IMR-90 (cell line): ENCODE results near the gene PMP22. TPM values are rescaled to one million over a fixed set of nuclear protein-coding genes. Genes with fewer than 3 reads are reported as not detected.

Experiments
- ATAC-seq: fragments of 200-7000 bp; cut with Tn5 transposase; 2 replicates; pipeline ENCODE4 v1.9.1; 2020; ENCODE audit warnings: low read depth, mild to moderate bottlenecking, moderate library complexity
- BruUV-seq: library from RNA; stranded (reverse); fragments of 400-500 nt; replicated peaks from 2 replicates; lab custom pipeline; 2021; lab: Mats Ljungman, UMichigan
- CTCF ChIA-PET: fragments of 300-600 bp; formaldehyde crosslinking; extraction: SDS; loops from one replicate; lab custom pipeline; 2021; ENCODE audit warnings: antibody characterized with exemption; lab: Yijun Ruan, JAX
- POLR2A ChIA-PET: fragments of 300-600 bp; sonication (Branson Sonifier 250); formaldehyde crosslinking; loops from one replicate; lab custom pipeline; 2022; ENCODE audit warnings: antibody characterized with exemption; ENCODE audit not compliant: unreplicated experiment; lab: Charles Lee
- DNase-seq: peaks from one replicate; pipeline ENCODE4 v3.0.0; 2013
- H2AFZ ChIP-seq: replicated peaks from 2 replicates; pipeline ENCODE3; 2013; ENCODE audit warnings: low read length, mild to moderate bottlenecking; ENCODE audit not compliant: poor library complexity
- H2AK5ac ChIP-seq: 2 replicates; pipeline ENCODE4 v1.6.1; 2013; ENCODE audit warnings: low read depth, low read length, inconsistent platforms
- H2AK9ac ChIP-seq: replicated peaks from 2 replicates; pipeline ENCODE3; 2013; ENCODE audit warnings: mild to moderate bottlenecking, low read depth, low read length, moderate library complexity; ENCODE audit not compliant: poor library complexity
- H2BK120ac ChIP-seq: 2 replicates; pipeline ENCODE4 v1.6.1; 2013; ENCODE audit warnings: low read depth, low read length, inconsistent platforms
- H2BK15ac ChIP-seq: 3 replicates; pipeline ENCODE4 v1.6.1; 2013; ENCODE audit warnings: low read depth, low read length, inconsistent platforms
- H2BK20ac ChIP-seq: 2 replicates; pipeline ENCODE4 v1.6.1; 2013; ENCODE audit warnings: low read depth, mild to moderate bottlenecking, inconsistent platforms, low read length, moderate library complexity
- H2BK5ac ChIP-seq: 2 replicates; pipeline ENCODE4 v1.6.1; 2013; ENCODE audit warnings: mild to moderate bottlenecking, low read depth, low read length, inconsistent platforms; ENCODE audit not compliant: poor library complexity, severe bottlenecking
- H3K14ac ChIP-seq: replicated peaks from 2 replicates; pipeline ENCODE4 v1.6.1; 2013; ENCODE audit warnings: low read depth, low read length, inconsistent platforms
- H3K18ac ChIP-seq: 2 replicates; pipeline ENCODE4 v1.6.1; 2013; ENCODE audit warnings: low read depth, low read length, control low read depth
- H3K23ac ChIP-seq: 2 replicates; pipeline ENCODE4 v1.6.1; 2013; ENCODE audit warnings: low read depth, low read length, inconsistent platforms
- H3K27ac ChIP-seq: 2 replicates; pipeline ENCODE4 v1.5.1; 2013; ENCODE audit warnings: mild to moderate bottlenecking, control low read depth, low read length; ENCODE audit not compliant: insufficient read depth
- H3K27me3 ChIP-seq: 2 replicates; pipeline ENCODE4 v1.6.1; 2013; ENCODE audit warnings: low read length; ENCODE audit not compliant: control insufficient read depth, insufficient read depth
- H3K36me3 ChIP-seq: 2 replicates; pipeline ENCODE4 v1.6.1; 2013; ENCODE audit warnings: low read length, mixed read lengths; ENCODE audit not compliant: control insufficient read depth, insufficient read depth
- H3K4ac ChIP-seq: 2 replicates; pipeline ENCODE4 v1.6.1; 2013; ENCODE audit warnings: low read depth, low read length, inconsistent platforms
- H3K4me1 ChIP-seq: 2 replicates; pipeline ENCODE4 v1.6.1; 2013; ENCODE audit warnings: low read length, mixed read lengths; ENCODE audit not compliant: control insufficient read depth, insufficient read depth
- H3K4me2 ChIP-seq: 2 replicates; pipeline ENCODE4 v1.6.1; 2013; ENCODE audit warnings: low read depth, mild to moderate bottlenecking, control low read depth, low read length, moderate library complexity
- H3K4me3 ChIP-seq: 2 replicates; pipeline ENCODE4 v1.5.1; 2013; ENCODE audit warnings: low read depth, mild to moderate bottlenecking, control low read depth, low read length, moderate library complexity; ENCODE audit not compliant: insufficient read depth
- H3K56ac ChIP-seq: 2 replicates; pipeline ENCODE4 v1.6.1; 2013; ENCODE audit warnings: low read length, inconsistent platforms; ENCODE audit not compliant: insufficient read depth; ENCODE audit errors: extremely low read depth
- H3K79me1 ChIP-seq, 2 experiments: 2 replicates each; pipeline ENCODE4 v1.6.1; 2013; ENCODE audit warnings: low read length in 2 of 2, inconsistent platforms in 1 of 2, low read depth in 1 of 2
- H3K9ac ChIP-seq: 2 replicates; pipeline ENCODE4 v1.6.1; 2013; ENCODE audit warnings: low read depth, low read length, control low read depth
- H3K9me1 ChIP-seq: 2 replicates; pipeline ENCODE4 v1.6.1; 2013; ENCODE audit warnings: low read length, inconsistent platforms; ENCODE audit not compliant: insufficient read depth
- H3K9me3 ChIP-seq: 2 replicates; pipeline ENCODE4 v1.6.1; 2013; ENCODE audit warnings: low read length; ENCODE audit not compliant: control insufficient read depth, insufficient read depth
- H4K20me1 ChIP-seq: 2 replicates; pipeline ENCODE4 v1.6.1; 2013; ENCODE audit warnings: low read length, inconsistent platforms; ENCODE audit not compliant: insufficient read depth
- H4K5ac ChIP-seq: 2 replicates; pipeline ENCODE4 v1.6.1; 2013; ENCODE audit warnings: mild to moderate bottlenecking, low read depth, low read length, control low read depth
- H4K8ac ChIP-seq, 2 experiments: 2 replicates each; pipeline ENCODE4 v1.6.1; 2013; ENCODE audit warnings: low read depth in 2 of 2, low read length in 2 of 2, control low read depth in 1 of 2, inconsistent platforms in 1 of 2
- H4K91ac ChIP-seq: 2 replicates; pipeline ENCODE4 v1.6.1; 2013; ENCODE audit warnings: low read depth, low read length, inconsistent platforms; ENCODE audit not compliant: insufficient read depth
- MAFK ChIP-seq: IDR thresholded peaks from 2 replicates; pipeline ENCODE4 v1.6.1; 2012; ENCODE audit warnings: low read depth, low read length, improper control_type of control experiment
- MAZ ChIP-seq: IDR thresholded peaks from 2 replicates; pipeline ENCODE4 v1.6.1; 2012; ENCODE audit warnings: low read depth, mild to moderate bottlenecking, low read length, improper control_type of control experiment, moderate library complexity, borderline replicate concordance
- NFE2L2 ChIP-seq: fragments of 150-350 bp; IDR thresholded peaks from 2 replicates; pipeline ENCODE4 v1.6.1; 2016; ENCODE audit warnings: low read depth, mild to moderate bottlenecking, low read length
- POLR2A ChIP-seq: IDR thresholded peaks from 2 replicates; pipeline ENCODE4 v1.6.1; 2012; ENCODE audit warnings: mild to moderate bottlenecking, low read depth, low read length
- whole genome bisulfite sequencing, 2 experiments: methylation state at CpG; one replicate each; pipeline versions ENCODE4 v1.1.5 to v1.1.7; 2013; ENCODE audit warnings: missing lambda C conversion rate in 2 of 2; ENCODE audit not compliant: insufficient read length in 1 of 2; ENCODE audit errors: extremely low coverage in 2 of 2; 5-methylcytosine and 5-hydroxymethylcytosine counted together
- dilution Hi-C: fragments of 300-500 bp; cut with HindIII; formaldehyde crosslinking; loops from one replicate; pipeline ENCODE4 v1.14.3; 2018; ENCODE audit warnings: low sequenced_read_pairs; ENCODE audit not compliant: unreplicated experiment
- in situ Hi-C: fragments of 300-500 bp; cut with MboI; formaldehyde crosslinking; loops from 3 replicates; pipeline ENCODE4 v1.14.3; 2019; ENCODE audit warnings: low sequenced_read_pairs, inconsistent platforms, mixed read lengths
- intact Hi-C: fragments of 100-400 bp; cut with micrococcal nuclease; formaldehyde crosslinking; loops from 2 replicates; pipeline ENCODE4 v1.10.0; 2022
- polyA plus RNA-seq, 3 experiments: library from polyadenylated mRNA; depleted of rRNA; stranded (reverse); fragments of >200 nt; gene quantifications; 2 replicates each; pipeline ENCODE4 v1.2.3, GENCODE V29; 2012; ENCODE audit warnings: low replicate concordance in 1 of 3
- total RNA-seq: library from RNA; depleted of rRNA; stranded (reverse); fragments of >200 nt; gene quantifications from 2 replicates; pipeline ENCODE4 v1.2.3, GENCODE V29; 2012
- TF ChIP-seq, protein P1 (sequence below): conservative IDR thresholded peaks from 2 replicates; pipeline ENCODE4 v1.5.1; 2012; ENCODE audit warnings: mild to moderate bottlenecking, low read depth, low read length, improper control_type of control experiment

Gene PMP22
- total and polyA plus RNA-seq, 2 of the 4 experiments (the other 2 are of a cell fraction) = 33.5 to 72.8 TPM

DNA sequence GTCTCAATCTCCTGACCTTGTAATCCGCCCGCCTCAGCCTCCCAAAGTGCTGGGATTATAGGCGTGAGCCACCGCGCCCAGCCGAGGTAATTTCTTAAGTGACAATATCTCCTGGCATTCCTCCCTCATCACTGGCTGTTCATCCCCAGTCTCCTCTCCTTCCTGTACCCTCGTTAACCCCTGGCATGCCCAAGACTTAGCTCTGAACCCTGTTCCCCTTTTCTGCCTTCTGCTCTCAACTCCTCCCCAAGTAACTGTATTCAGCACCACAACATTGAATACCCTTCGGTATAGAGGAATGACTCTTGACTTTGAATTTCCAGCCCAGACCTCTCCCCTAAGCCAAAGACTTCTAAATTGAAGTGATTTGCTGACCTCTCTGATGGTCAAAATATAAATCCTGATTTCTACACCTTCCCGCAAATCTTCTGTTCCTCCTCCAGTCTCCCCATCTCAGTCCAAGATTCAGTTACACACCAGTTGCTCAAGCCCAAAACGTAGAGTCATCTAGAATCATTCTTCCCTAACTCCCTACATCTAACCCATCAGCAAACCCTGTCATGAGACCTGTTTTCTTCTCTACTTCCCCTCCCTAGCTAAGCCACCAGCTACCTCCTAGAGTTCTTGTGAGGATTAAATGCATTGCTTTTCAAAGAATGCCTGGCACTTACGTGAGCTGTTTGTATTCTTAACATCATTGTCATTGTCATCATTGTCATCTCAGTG is 14.8 kb downstream of the PMP22 start (continued):
- TF ChIP-seq MAZ = no peak
- no peak for TF ChIP-seq NFE2L2
- TF ChIP-seq MAFK = no peak
- no peak for TF ChIP-seq POLR2A

DNA sequence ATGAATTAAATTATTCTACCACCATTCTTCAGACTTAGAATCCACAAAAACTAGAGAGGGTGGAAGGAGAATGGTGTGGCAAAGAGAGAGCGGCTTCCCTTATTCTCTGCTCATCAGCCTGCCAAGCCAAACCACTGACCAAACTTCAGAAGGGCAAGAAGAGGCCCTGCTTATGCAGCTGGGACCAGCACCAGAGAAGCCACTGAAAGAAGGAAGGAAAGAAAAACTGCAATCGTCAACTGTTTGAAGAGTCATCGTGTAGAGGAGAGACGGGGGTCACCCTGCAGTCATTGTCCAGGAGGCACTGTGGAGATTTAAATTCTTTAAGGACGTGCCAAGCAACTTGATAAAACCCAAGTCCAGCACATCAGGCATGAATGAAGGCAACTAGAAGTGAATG is 15.6 kb downstream of the PMP22 start:
- no peak overlapping the region for H4K5ac ChIP-seq
- H4K91ac ChIP-seq = no peak overlapping the region
- dilution Hi-C loops = no loop called here
- no peak overlapping the region for H3K4me3 ChIP-seq
- intact Hi-C loops = no loop called here
- no peak overlapping the region for H2BK120ac ChIP-seq
- peaks cover 67% of the 10 kb centered on the region for H4K20me1 ChIP-seq
- TF ChIP-seq, protein P1, sequence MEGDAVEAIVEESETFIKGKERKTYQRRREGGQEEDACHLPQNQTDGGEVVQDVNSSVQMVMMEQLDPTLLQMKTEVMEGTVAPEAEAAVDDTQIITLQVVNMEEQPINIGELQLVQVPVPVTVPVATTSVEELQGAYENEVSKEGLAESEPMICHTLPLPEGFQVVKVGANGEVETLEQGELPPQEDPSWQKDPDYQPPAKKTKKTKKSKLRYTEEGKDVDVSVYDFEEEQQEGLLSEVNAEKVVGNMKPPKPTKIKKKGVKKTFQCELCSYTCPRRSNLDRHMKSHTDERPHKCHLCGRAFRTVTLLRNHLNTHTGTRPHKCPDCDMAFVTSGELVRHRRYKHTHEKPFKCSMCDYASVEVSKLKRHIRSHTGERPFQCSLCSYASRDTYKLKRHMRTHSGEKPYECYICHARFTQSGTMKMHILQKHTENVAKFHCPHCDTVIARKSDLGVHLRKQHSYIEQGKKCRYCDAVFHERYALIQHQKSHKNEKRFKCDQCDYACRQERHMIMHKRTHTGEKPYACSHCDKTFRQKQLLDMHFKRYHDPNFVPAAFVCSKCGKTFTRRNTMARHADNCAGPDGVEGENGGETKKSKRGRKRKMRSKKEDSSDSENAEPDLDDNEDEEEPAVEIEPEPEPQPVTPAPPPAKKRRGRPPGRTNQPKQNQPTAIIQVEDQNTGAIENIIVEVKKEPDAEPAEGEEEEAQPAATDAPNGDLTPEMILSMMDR = no peak
- TF ChIP-seq MAFK = no peak
- no peak overlapping the region for H2BK15ac ChIP-seq
- no peaks in the 10 kb centered on the region for H3K9me3 ChIP-seq
- no peak for DNase-seq
- 75% methylated on average over 2 of the region's 5 CpGs; no CpG with 5 or more reads in 1 of the 2 experiments for WGBS, 2 experiments
- H3K9me1 ChIP-seq = peaks cover 13% of the 10 kb centered on the region
- no peaks in the 10 kb centered on the region for H3K27me3 ChIP-seq
- peaks cover 36 to 66% of the 10 kb centered on the region in 2 experiments for H3K79me1 ChIP-seq
- H3K9ac ChIP-seq = no peak overlapping the region
- no peak overlapping the region for H3K4ac ChIP-seq
- no peak overlapping the region for H3K18ac ChIP-seq
- H2AK9ac ChIP-seq = no peak overlapping the region
- ChIA-PET CTCF (interaction anchor here (1.3 to 1.7 kb wide), 2 partner anchors 7 to 9 kb away, joined by 4 to 7 read pairs; no protein-coding TSS in a partner anchor), POLR2A (no interaction called here)
- H3K56ac ChIP-seq = no peak overlapping the region
- no peak overlapping the region for H2AK5ac ChIP-seq
- H3K36me3 ChIP-seq = peaks cover 74% of the 10 kb centered on the region
- H4K8ac ChIP-seq = no peak overlapping the region
- no peak overlapping the region for H2BK5ac ChIP-seq
- no peak overlapping the region for H3K23ac ChIP-seq
- H3K27ac ChIP-seq = no peak overlapping the region
- no TSS peak for BruUV-seq
- H3K4me2 ChIP-seq = no peak overlapping the region
- in situ Hi-C loops = no loop called here
- no peak overlapping the region for H2AFZ ChIP-seq
- no peak overlapping the region for H3K14ac ChIP-seq
- H3K4me1 ChIP-seq = peaks cover 4% of the 10 kb centered on the region; the same call in 1 of the 2 replicates
- ATAC-seq = no peak
- H2BK20ac ChIP-seq = no peak overlapping the region
